Natural killer cell (primary cell): ENCODE measurements around the gene PPP2R2D. TPM values are rescaled to one million over a fixed set of nuclear protein-coding genes. Genes with fewer than 3 reads are reported as not detected.

Source experiments
- ATAC-seq, 3 donors: fragments of 150-1000 bp in 2 of 3; fragments of 200-7000 bp in 1 of 3; cut with Tn5 transposase; 1 replicate in 1 of 3; 2 replicates in 2 of 3; pipeline ENCODE4 v1.10.0; 2021; ENCODE audit warnings: mild to moderate bottlenecking in 2 of 3, moderate library complexity in 2 of 3
- DNase-seq, 2 donors: peaks; one replicate each; pipeline versions ENCODE4 v3.0.0 to v3.0.0-alpha.2; 2013 to 2021; ENCODE audit warnings: mixed read lengths in 1 of 2
- H3K27ac ChIP-seq: one replicate; pipeline ENCODE4 v1.5.1; 2013; ENCODE audit warnings: mild to moderate bottlenecking, low read length
- H3K27me3 ChIP-seq: one replicate; pipeline ENCODE4 v1.6.1; 2013; ENCODE audit warnings: low read length; ENCODE audit not compliant: control insufficient read depth, insufficient read depth
- H3K36me3 ChIP-seq: one replicate; pipeline ENCODE4 v1.6.1; 2013; ENCODE audit warnings: low read length; ENCODE audit not compliant: control insufficient read depth, insufficient read depth
- H3K4me1 ChIP-seq: one replicate; pipeline ENCODE4 v1.6.1; 2013; ENCODE audit warnings: low read length; ENCODE audit not compliant: control insufficient read depth, insufficient read depth
- H3K4me3 ChIP-seq: one replicate; pipeline ENCODE4 v1.5.1; 2013; ENCODE audit warnings: low read length
- H3K9me3 ChIP-seq: one replicate; pipeline ENCODE4 v1.6.1; 2013; ENCODE audit warnings: low read length; ENCODE audit not compliant: control insufficient read depth, insufficient read depth
- H3K27ac Mint-ChIP-seq, 2 donors: one replicate each; pipeline ENCODE4 v1.8.0; 2022; ENCODE audit warnings: mild to moderate bottlenecking in 2 of 2, mixed read lengths in 2 of 2, moderate library complexity in 1 of 2
- H3K27me3 Mint-ChIP-seq, 2 donors: one replicate each; pipeline ENCODE4 v1.8.0; 2022; ENCODE audit warnings: low read depth in 2 of 2, mixed read lengths in 2 of 2
- H3K36me3 Mint-ChIP-seq: one replicate; pipeline ENCODE4 v1.8.0; 2022; ENCODE audit warnings: mixed read lengths
- H3K4me1 Mint-ChIP-seq, 2 donors: one replicate each; pipeline ENCODE4 v1.8.0; 2022; ENCODE audit warnings: mixed read lengths in 2 of 2
- H3K4me3 Mint-ChIP-seq: one replicate; pipeline ENCODE4 v1.8.0; 2022; ENCODE audit warnings: mild to moderate bottlenecking, moderate library complexity, mixed read lengths
- H3K9me3 Mint-ChIP-seq, 2 donors: one replicate each; pipeline ENCODE4 v1.8.0; 2022; ENCODE audit warnings: mixed read lengths in 2 of 2
- WGBS: methylation state at CpG from one replicate; pipeline ENCODE4 v1.1.7; 2013; ENCODE audit warnings: missing lambda C conversion rate; ENCODE audit not compliant: insufficient coverage; 5-methylcytosine and 5-hydroxymethylcytosine counted together
- intact Hi-C: fragments of 100-400 bp; cut with micrococcal nuclease; formaldehyde crosslinking; loops from one replicate; pipeline ENCODE4 v1.14.2; 2022
- total RNA-seq, 4 donors: library from RNA; stranded (reverse); fragments of 120-200 nt in 1 of 4; gene quantifications; one replicate each; pipeline versions ENCODE4 v1.2.3 to v1.2.4, GENCODE V29; 2013 to 2022
- TF ChIP-seq, protein P1 (sequence below): fragments of 200-600 bp; IDR thresholded peaks from one replicate; pipeline ENCODE4 v1.8.0; 2022; ENCODE audit warnings: antibody characterized with exemption

Gene PPP2R2D
- total RNA-seq, 3 donors from 2014 or later (not counting 1 experiment from before 2014, with no cell fraction given) = 28.6 to 39.8 (median 35.8) TPM

- Mint-ChIP-seq H3K27me3 (no peaks in the 10 kb centered on the region), H3K9me3 (peaks cover 0 to 3% of the 10 kb centered on the region in 2 donors), H3K36me3 (no peaks in the 10 kb centered on the region), H3K4me3 (no peak overlapping the region), H3K4me1 (peaks cover 82 to 86% of the 10 kb centered on the region in 2 donors), H3K27ac (peak overlapping the region; percentile 34 to 60)
- intact Hi-C loops = no loop called here
- Histone ChIP-seq H3K27ac (no peak overlapping the region), H3K4me3 (no peak overlapping the region), H3K27me3 (no peaks in the 10 kb centered on the region), H3K4me1 (peaks cover 40% of the 10 kb centered on the region), H3K36me3 (no peaks in the 10 kb centered on the region), H3K9me3 (peaks cover 6% of the 10 kb centered on the region)
- DNase-seq (no peak), ATAC-seq (peak in 1 of 3 donors; percentile 27)
- TF ChIP-seq, protein P1, sequence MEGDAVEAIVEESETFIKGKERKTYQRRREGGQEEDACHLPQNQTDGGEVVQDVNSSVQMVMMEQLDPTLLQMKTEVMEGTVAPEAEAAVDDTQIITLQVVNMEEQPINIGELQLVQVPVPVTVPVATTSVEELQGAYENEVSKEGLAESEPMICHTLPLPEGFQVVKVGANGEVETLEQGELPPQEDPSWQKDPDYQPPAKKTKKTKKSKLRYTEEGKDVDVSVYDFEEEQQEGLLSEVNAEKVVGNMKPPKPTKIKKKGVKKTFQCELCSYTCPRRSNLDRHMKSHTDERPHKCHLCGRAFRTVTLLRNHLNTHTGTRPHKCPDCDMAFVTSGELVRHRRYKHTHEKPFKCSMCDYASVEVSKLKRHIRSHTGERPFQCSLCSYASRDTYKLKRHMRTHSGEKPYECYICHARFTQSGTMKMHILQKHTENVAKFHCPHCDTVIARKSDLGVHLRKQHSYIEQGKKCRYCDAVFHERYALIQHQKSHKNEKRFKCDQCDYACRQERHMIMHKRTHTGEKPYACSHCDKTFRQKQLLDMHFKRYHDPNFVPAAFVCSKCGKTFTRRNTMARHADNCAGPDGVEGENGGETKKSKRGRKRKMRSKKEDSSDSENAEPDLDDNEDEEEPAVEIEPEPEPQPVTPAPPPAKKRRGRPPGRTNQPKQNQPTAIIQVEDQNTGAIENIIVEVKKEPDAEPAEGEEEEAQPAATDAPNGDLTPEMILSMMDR = no peak
Measured at GRCh38 chr10:131925011-131925649, 24.3 kb downstream of the PPP2R2D start.

- no peak for DNase-seq
- Histone ChIP-seq H3K4me3 (no peak overlapping the region), H3K4me1 (peaks cover 40% of the 10 kb centered on the region), H3K27me3 (no peaks in the 10 kb centered on the region), H3K27ac (no peak overlapping the region), H3K9me3 (peaks cover 6% of the 10 kb centered on the region), H3K36me3 (no peaks in the 10 kb centered on the region)
- Mint-ChIP-seq H3K27me3 (no peaks in the 10 kb centered on the region), H3K9me3 (peaks cover 0 to 3% of the 10 kb centered on the region in 2 donors), H3K27ac (peak overlapping the region in 1 of 2 donors; percentile 34), H3K4me1 (peaks cover 83 to 86% of the 10 kb centered on the region in 2 donors), H3K4me3 (no peak overlapping the region), H3K36me3 (no peaks in the 10 kb centered on the region)
- ATAC-seq = no peak
- TF ChIP-seq, protein P1 = no peak
- intact Hi-C loops = no loop called here
- 99% methylated on average over 9 of the region's 9 CpGs for WGBS
Measured at GRCh38 chr10:131925716-131926115, 24.9 kb downstream of the PPP2R2D start.

- DNase-seq = no peak
- Histone ChIP-seq H3K27ac (no peak overlapping the region), H3K27me3 (no peaks in the 10 kb centered on the region), H3K4me1 (peaks cover 40% of the 10 kb centered on the region), H3K9me3 (peaks cover 6% of the 10 kb centered on the region), H3K4me3 (no peak overlapping the region), H3K36me3 (no peaks in the 10 kb centered on the region)
- ATAC-seq = no peak
- Mint-ChIP-seq H3K27ac (peak overlapping the region in 1 of 2 donors; percentile 10), H3K4me1 (peaks cover 83 to 86% of the 10 kb centered on the region in 2 donors), H3K9me3 (peaks cover 0 to 3% of the 10 kb centered on the region in 2 donors), H3K36me3 (no peaks in the 10 kb centered on the region), H3K4me3 (no peak overlapping the region), H3K27me3 (no peaks in the 10 kb centered on the region)
- intact Hi-C loops = no loop called here
- WGBS = over 99% methylated on average over 10 of the region's 10 CpGs
- TF ChIP-seq, protein P1 = no peak
Measured at GRCh38 chr10:131926253-131926652, 25.4 kb downstream of the PPP2R2D start.
